H1 (cell line): ENCODE results near the gene CARD14. TPM values are rescaled to one million over a fixed set of nuclear protein-coding genes. Genes with fewer than 3 reads are reported as not detected.
A peak's percentile ranks its signal among the peaks of the same experiment; 100 is the strongest.

Experiments used
- CTCF ChIA-PET: fragments of 300-600 bp; sonication (Branson Sonifier 250); formaldehyde crosslinking; loops from one replicate; lab custom pipeline; 2021; ENCODE audit not compliant: partially characterized antibody; lab: Charles Lee
- POLR2A ChIA-PET: fragments of 300-600 bp; sonication (Branson Sonifier 250); formaldehyde crosslinking; loops from one replicate; lab custom pipeline; 2021; ENCODE audit warnings: inconsistent platforms; ENCODE audit not compliant: partially characterized antibody; lab: Charles Lee
- DNase-seq, 2 experiments: peaks; one replicate each; pipeline versions ENCODE4 v3.0.0 to v3.0.0-alpha.2; 2010 to 2022; ENCODE audit warnings: low spot score in 2 of 2, low read depth in 1 of 2, mixed read lengths in 1 of 2
- FAIRE-seq: peaks from 2 replicates; lab custom pipeline; 2011; peaks lifted over from hg19 to GRCh38; lab: Jason Lieb, UNC
- H2AFZ ChIP-seq: 2 replicates; pipeline ENCODE4 v1.8.1; 2012; ENCODE audit warnings: low read length, inconsistent platforms
- H2AK5ac ChIP-seq: 2 replicates; pipeline ENCODE4 v1.6.1; 2013; ENCODE audit warnings: low read depth, low read length
- H2BK120ac ChIP-seq: replicated peaks from 2 replicates; pipeline ENCODE3; 2013; ENCODE audit warnings: low read depth, low read length, inconsistent platforms
- H2BK12ac ChIP-seq: 2 replicates; pipeline ENCODE4 v1.6.1; 2013; ENCODE audit warnings: low read depth, low read length
- H2BK15ac ChIP-seq: 2 replicates; pipeline ENCODE4 v1.6.1; 2013; ENCODE audit warnings: low read length
- H2BK20ac ChIP-seq: 2 replicates; pipeline ENCODE4 v1.6.1; 2013; ENCODE audit warnings: low read length
- H2BK5ac ChIP-seq: 2 replicates; pipeline ENCODE4 v1.6.1; 2013; ENCODE audit warnings: low read depth, low read length
- H3K14ac ChIP-seq: 2 replicates; pipeline ENCODE4 v1.6.1; 2013; ENCODE audit warnings: inconsistent platforms; ENCODE audit not compliant: insufficient read length
- H3K18ac ChIP-seq: 2 replicates; pipeline ENCODE4 v1.6.1; 2013; ENCODE audit warnings: low read length; ENCODE audit errors: extremely low read depth
- H3K23ac ChIP-seq: 2 replicates; pipeline ENCODE4 v1.6.1; 2013; ENCODE audit warnings: inconsistent platforms; ENCODE audit not compliant: insufficient read length
- H3K23me2 ChIP-seq: 2 replicates; pipeline ENCODE4 v1.6.1; 2013; ENCODE audit warnings: low read depth, low read length
- H3K27ac ChIP-seq: 2 replicates; pipeline ENCODE4 v1.6.1; 2011; ENCODE audit warnings: low read depth, low read length, inconsistent platforms
- H3K27me3 ChIP-seq, 4 experiments: replicated peaks in 1 of 4; 1 replicate in 1 of 4; 2 replicates in 3 of 4; pipeline versions ENCODE4 v1.6.1 to v1.8.1; 2011 to 2013; ENCODE audit warnings: low read length in 3 of 4, mild to moderate bottlenecking in 3 of 4, inconsistent platforms in 2 of 4, mixed read lengths in 2 of 4, moderate library complexity in 1 of 4; ENCODE audit not compliant: control insufficient read depth in 3 of 4, insufficient read depth in 3 of 4; ENCODE audit errors: extremely low read depth in 1 of 4
- H3K36me3 ChIP-seq, 4 experiments: 2 replicates each; pipeline versions ENCODE4 v1.6.1 to v1.8.1; 2011 to 2013; ENCODE audit warnings: mild to moderate bottlenecking in 4 of 4, low read length in 3 of 4, moderate library complexity in 2 of 4, control low read depth in 1 of 4, inconsistent platforms in 1 of 4; ENCODE audit not compliant: insufficient read depth in 4 of 4, control insufficient read depth in 2 of 4
- H3K4ac ChIP-seq: replicated peaks from 2 replicates; pipeline ENCODE3; 2013; ENCODE audit warnings: low read length, low read depth, mixed read lengths, inconsistent platforms; ENCODE audit not compliant: insufficient read length
- H3K4me1 ChIP-seq, 4 experiments: replicated peaks in 1 of 4; 1 replicate in 1 of 4; 2 replicates in 3 of 4; pipeline versions ENCODE4 v1.6.1 to v1.8.1; 2011 to 2013; ENCODE audit warnings: low read length in 3 of 4, inconsistent platforms in 2 of 4, mixed read lengths in 1 of 4; ENCODE audit not compliant: insufficient read depth in 4 of 4, control insufficient read depth in 3 of 4
- H3K4me2 ChIP-seq, 2 experiments: 2 replicates each; pipeline versions ENCODE4 v1.6.1 to v1.8.1; 2011 to 2013; ENCODE audit warnings: low read depth in 2 of 2, low read length in 2 of 2, control low read depth in 1 of 2, inconsistent platforms in 1 of 2, mild to moderate bottlenecking in 1 of 2; ENCODE audit not compliant: insufficient read depth in 1 of 2
- H3K4me3 ChIP-seq, 4 experiments: fragments of 200-600, 300-600 bp in 1 of 4; sonication (generic), shearing (Covaris generic), sonication (Bioruptor Twin) in 1 of 4; 2 replicates each; pipeline versions ENCODE4 v1.5.1 to v1.8.1; 2011 to 2016; ENCODE audit warnings: low read length in 4 of 4, low read depth in 3 of 4, control low read depth in 2 of 4, inconsistent platforms in 2 of 4, mild to moderate bottlenecking in 2 of 4, mixed read lengths in 1 of 4, moderate library complexity in 1 of 4; ENCODE audit not compliant: insufficient read depth in 2 of 4; ENCODE audit errors: extremely low read depth in 1 of 4
- H3K56ac ChIP-seq: replicated peaks from 2 replicates; pipeline ENCODE3; 2013; ENCODE audit warnings: low read depth, mild to moderate bottlenecking, mixed read lengths, low read length, inconsistent platforms; ENCODE audit not compliant: insufficient read length
- H3K79me1 ChIP-seq: 2 replicates; pipeline ENCODE4 v1.6.1; 2013; ENCODE audit warnings: low read depth, low read length, control low read depth
- H3K79me2 ChIP-seq, 2 experiments: 2 replicates each; pipeline versions ENCODE4 v1.6.1 to v1.8.1; 2012 to 2013; ENCODE audit warnings: low read length in 2 of 2, mild to moderate bottlenecking in 2 of 2, inconsistent platforms in 1 of 2; ENCODE audit not compliant: insufficient read depth in 2 of 2, control insufficient read depth in 1 of 2
- H3K9ac ChIP-seq, 4 experiments: replicated peaks in 1 of 4; 1 replicate in 1 of 4; 2 replicates in 3 of 4; pipeline versions ENCODE4 v1.6.1 to v1.8.1; 2011 to 2013; ENCODE audit warnings: low read depth in 3 of 4, low read length in 3 of 4, control low read depth in 2 of 4, mild to moderate bottlenecking in 2 of 4, moderate library complexity in 2 of 4, inconsistent platforms in 1 of 4; ENCODE audit errors: extremely low read depth in 1 of 4
- H3K9me3 ChIP-seq, 2 experiments: 2 replicates each; pipeline versions ENCODE4 v1.6.1 to v1.8.1; 2012 to 2013; ENCODE audit warnings: mild to moderate bottlenecking in 2 of 2, moderate library complexity in 2 of 2, control low read depth in 1 of 2, inconsistent platforms in 1 of 2, low read depth in 1 of 2, low read length in 1 of 2, mixed read lengths in 1 of 2; ENCODE audit not compliant: insufficient read depth in 2 of 2
- H4K20me1 ChIP-seq, 2 experiments: replicated peaks in 1 of 2; 2 replicates each; pipeline versions ENCODE3 to v1.8.1; 2011 to 2013; ENCODE audit warnings: inconsistent platforms in 2 of 2, low read length in 2 of 2, mild to moderate bottlenecking in 1 of 2; ENCODE audit not compliant: insufficient read depth in 2 of 2, control insufficient read depth in 1 of 2
- H4K5ac ChIP-seq: 2 replicates; pipeline ENCODE4 v1.6.1; 2013; ENCODE audit warnings: low read length, low read depth, mixed read lengths, inconsistent platforms; ENCODE audit not compliant: insufficient read length
- H4K8ac ChIP-seq: 2 replicates; pipeline ENCODE4 v1.8.0; 2013; ENCODE audit warnings: mild to moderate bottlenecking, moderate library complexity, low read length, inconsistent platforms; ENCODE audit not compliant: insufficient read depth; ENCODE audit errors: extremely low read depth
- H4K91ac ChIP-seq: replicated peaks from 2 replicates; pipeline ENCODE3; 2013; ENCODE audit warnings: low read length, mixed read lengths, inconsistent platforms; ENCODE audit not compliant: insufficient read length
- ATF2 ChIP-seq: IDR thresholded peaks from 2 replicates; pipeline ENCODE4 v1.6.1; 2012; ENCODE audit warnings: low read length, inconsistent platforms
- ATF3 ChIP-seq: IDR thresholded peaks from 2 replicates; pipeline ENCODE4 v1.6.1; 2011; ENCODE audit warnings: low read depth, mild to moderate bottlenecking, low read length; ENCODE audit not compliant: insufficient read depth
- CREB1 ChIP-seq: IDR thresholded peaks from 2 replicates; pipeline ENCODE4 v1.6.1; 2012; ENCODE audit warnings: inconsistent platforms
- FOSL1 ChIP-seq: IDR thresholded peaks from 2 replicates; pipeline ENCODE4 v1.6.1; 2011; ENCODE audit warnings: mild to moderate bottlenecking, low read depth, low read length, moderate library complexity; ENCODE audit not compliant: insufficient read depth
- TBP ChIP-seq: IDR thresholded peaks from 2 replicates; pipeline ENCODE4 v1.6.1; 2011; ENCODE audit warnings: low read depth, low read length, improper control_type of control experiment
- WGBS, 2 experiments: shearing (Covaris generic) in 1 of 2; methylation state at CpG; one replicate each; pipeline versions ENCODE4 v1.1.6 to v1.1.7; 2013 to 2015; ENCODE audit warnings: low lambda C conversion rate in 2 of 2, mixed read lengths in 2 of 2, inconsistent platforms in 1 of 2, low coverage in 1 of 2, missing lambda C conversion rate in 1 of 2; ENCODE audit not compliant: insufficient replicate concordance in 2 of 2, insufficient coverage in 1 of 2, insufficient read length in 1 of 2; ENCODE audit errors: extremely low coverage in 1 of 2, missing lambda C conversion rate in 1 of 2; 5-methylcytosine and 5-hydroxymethylcytosine counted together
- polyA plus RNA-seq, 7 experiments: library from polyadenylated mRNA; depleted of rRNA in 3 of 7; stranded (reverse) in 5 of 7; unstranded in 2 of 7; fragments of >200 nt in 5 of 7; fragments of 200-250 nt in 2 of 7; gene quantifications; 1 replicate in 5 of 7; 2 replicates in 1 of 7; 4 replicates in 1 of 7; pipeline versions ENCODE4 v1.2.1 to v1.2.3, GENCODE V29; 2011 to 2013; ENCODE audit warnings: missing spikeins in 2 of 7, mixed read lengths in 2 of 7
- total RNA-seq: library from RNA; stranded (reverse); fragmentation: NEBNext Ultra II Directional; extraction: Animal tissue kit (Norgen Biotek cat#: 25700); gene quantifications from 2 replicates; pipeline ENCODE4 v1.2.1, GENCODE V29; 2021

The CARD14 gene
- total and polyA plus RNA-seq, 2 of the 8 experiments (the other 6 are each of a cell fraction or from before 2014, with no cell fraction given): 0.08 TPM; not detected in 1

GRCh38 chr17:80219763-80220053 lies 49.9 kb downstream of the CARD14 start:
- no peaks in the 10 kb centered on the region for H3K9me3 ChIP-seq

More at GRCh38 chr17:80219763-80220053, 49.9 kb downstream of the CARD14 start:
- Histone ChIP-seq H4K91ac (peak overlapping the region; percentile 88), H2AFZ (peak overlapping the region; percentile 77; the same call in 1 of the 2 replicates), H3K14ac (no peak overlapping the region), H3K36me3 (peaks cover 0 to 4% (median 0%) of the 10 kb centered on the region in 4 experiments; a peak in 2 of 8 replicates), H3K4me1 (peaks cover 0 to 11% (median 7%) of the 10 kb centered on the region in 4 experiments; a peak in 6 of 7 replicates), H2AK5ac (no peak overlapping the region), H4K5ac (no peak overlapping the region), H2BK120ac (no peak overlapping the region), H3K9ac (peak overlapping the region in 3 of 4 experiments; percentile 48 to 68 (median 62); a peak in 5 of 7 replicates), H3K4ac (peak overlapping the region; percentile 82), H3K4me2 (peak overlapping the region; percentile 70 to 100), H2BK5ac (no peak overlapping the region), H3K4me3 (peak overlapping the region; percentile 64 to 97 (median 76)), H2BK20ac (no peak overlapping the region), H4K20me1 (peaks cover 2 to 13% of the 10 kb centered on the region in 2 experiments), H3K23ac (no peak overlapping the region), H4K8ac (no peak overlapping the region; the same call in 1 of the 2 replicates), H3K27ac (no peak overlapping the region), H3K18ac (peak overlapping the region; percentile 10), H3K79me2 (no peaks in the 10 kb centered on the region), H2BK12ac (no peak overlapping the region), H3K56ac (peak overlapping the region; percentile 10), H3K23me2 (peaks cover 10% of the 10 kb centered on the region; the same call in 1 of the 2 replicates), H3K79me1 (peaks cover 8% of the 10 kb centered on the region), H2BK15ac (no peak overlapping the region), H3K27me3 (no peaks in the 10 kb centered on the region; a peak in 1 of 7 replicates)
- ChIA-PET CTCF (interaction anchor here (0.7 to 2.5 kb wide), 4 partner anchors 10 to 142 kb away, joined by 3 to 7 read pairs (median 5); no protein-coding TSS in a partner anchor), POLR2A (interaction anchor here (1.4 kb wide), 1 partner anchor 9 kb away, joined by 3 read pairs; no protein-coding TSS in a partner anchor)
- DNase-seq (no peak), FAIRE-seq (no peak)
- TF ChIP-seq ATF2: no peak
- TF ChIP-seq CREB1: no peak
- TF ChIP-seq ATF3: no peak
- no peak for TF ChIP-seq FOSL1
- no peak for TF ChIP-seq TBP
- WGBS, 2 experiments: 11% methylated on average over 4 of the region's 5 CpGs; no CpG with 5 or more reads in 1 of the 2 experiments
